ENCODE results near the gene DMBX1. TPM values are rescaled to one million over a fixed set of nuclear protein-coding genes. Genes with fewer than 3 reads are reported as not detected.

DMBX1 gene
- total RNA-seq, 1 experiment from 2014 or later, result not detected

DNA sequence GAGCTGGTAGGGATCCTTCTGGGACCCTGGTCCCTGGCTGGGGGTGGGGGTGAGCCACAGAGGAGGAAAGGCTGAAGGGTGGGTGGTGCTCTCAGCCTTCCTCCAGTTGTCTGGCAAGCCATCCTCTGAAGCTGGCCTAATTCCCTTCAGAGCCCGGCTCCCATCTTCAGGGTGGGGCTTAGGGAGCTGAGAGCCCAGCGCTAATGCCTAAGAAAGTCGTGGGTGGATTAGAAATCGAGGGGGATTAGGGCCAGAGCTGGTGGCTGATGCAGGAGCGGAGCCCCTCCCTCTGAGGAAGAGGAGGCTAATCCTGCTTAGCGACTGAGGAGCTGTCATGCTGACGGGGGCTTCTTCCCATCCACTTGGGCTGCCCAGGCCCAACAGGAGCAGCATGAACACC lies 30.8 kb upstream of the DMBX1 start:
- no peak for DNase-seq (ENCODE audit: low read depth)

DNA sequence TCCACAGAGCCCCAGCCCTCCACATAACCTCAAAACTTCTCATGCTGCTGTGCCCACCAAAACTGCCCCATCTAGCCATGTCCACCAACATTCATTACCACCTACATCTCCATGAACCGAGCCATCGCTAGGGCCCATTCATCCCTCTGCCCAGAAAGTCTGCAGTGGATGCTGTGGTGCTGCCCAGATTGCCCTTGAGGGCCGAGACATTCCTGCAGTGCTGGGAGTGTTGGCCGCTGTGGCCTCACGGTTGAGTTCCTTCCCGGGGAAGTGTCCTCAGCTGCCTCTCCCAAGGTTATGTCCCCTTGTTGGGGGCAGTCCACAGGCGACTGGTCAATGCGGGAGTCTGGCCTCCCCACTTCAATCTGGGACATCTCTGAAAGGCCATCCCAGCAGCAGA lies 30.3 kb upstream of the DMBX1 start:
- no peak for DNase-seq (ENCODE audit: low read depth)

DNA sequence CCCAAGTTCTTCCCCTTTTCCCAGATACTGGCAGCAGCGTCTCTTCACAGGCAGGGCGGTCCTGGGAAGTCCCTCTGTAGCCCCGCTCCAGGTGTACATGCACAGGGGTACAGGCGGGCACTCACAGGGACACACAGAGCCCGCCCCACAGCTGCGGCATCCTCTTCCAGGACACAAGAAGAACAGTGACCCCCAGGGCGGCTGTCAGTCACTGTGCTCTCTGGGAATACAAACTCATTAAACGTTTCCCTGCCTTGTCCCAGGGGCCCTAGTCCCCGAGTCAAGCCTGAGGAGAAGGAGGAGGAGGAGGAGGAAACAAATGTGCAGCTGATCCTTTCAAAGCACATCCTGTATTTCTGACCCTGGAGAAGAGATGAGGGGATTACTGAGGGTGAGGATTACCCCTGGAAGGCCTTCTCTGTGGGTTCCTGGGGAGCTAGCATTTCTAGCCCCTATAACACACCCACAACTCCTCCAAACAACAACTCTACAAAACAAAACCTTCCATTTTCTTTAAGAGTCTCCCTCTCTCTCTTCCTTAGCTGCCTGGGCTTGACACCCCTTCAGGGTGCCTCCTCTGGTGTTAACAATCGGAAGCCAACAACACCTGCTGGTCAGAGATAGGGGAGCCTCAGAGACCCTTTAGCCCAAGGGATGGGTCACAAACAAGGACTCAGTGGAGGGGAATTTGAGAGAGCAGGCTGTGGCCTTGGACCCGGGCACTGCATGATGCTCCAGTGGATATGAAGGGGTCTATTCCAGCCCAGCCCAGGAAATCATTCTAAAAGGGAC lies 28.4 kb upstream of the DMBX1 start:
- DNase-seq (ENCODE audit: low read depth), result no peak

- DNase-seq (ENCODE audit: low read depth), result no peak
Measured at GRCh38 chr1:46461809-46462448, 27.7 kb upstream of the DMBX1 start.

DNA sequence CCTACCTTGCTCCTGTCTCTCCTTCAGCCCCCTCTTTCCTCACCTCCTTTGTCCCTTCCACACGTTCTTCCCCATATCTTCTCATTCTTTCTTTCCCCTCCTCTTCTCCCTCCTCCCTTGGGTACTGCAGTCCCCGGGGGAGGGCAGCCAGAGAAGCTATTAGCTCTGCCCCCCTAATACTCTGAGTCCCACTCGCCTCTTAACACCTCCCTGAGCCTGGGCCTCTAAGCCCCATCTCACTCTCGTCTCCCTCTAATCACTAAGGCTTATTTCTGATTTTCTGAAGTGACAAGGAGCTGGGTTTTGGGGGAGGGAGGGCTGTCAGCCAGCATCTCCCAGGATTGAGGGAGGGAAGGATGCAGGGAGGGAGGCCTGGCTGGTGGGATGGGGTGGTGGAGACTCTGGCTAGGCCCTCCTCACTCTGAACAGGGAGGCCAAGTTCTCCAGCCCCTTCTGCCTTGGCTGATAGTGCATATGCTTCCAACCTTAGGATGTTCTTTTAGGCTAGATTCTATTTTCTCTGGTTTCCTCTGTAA lies 25.6 kb upstream of the DMBX1 start:
- no peak for DNase-seq (ENCODE audit: low read depth)

DNA sequence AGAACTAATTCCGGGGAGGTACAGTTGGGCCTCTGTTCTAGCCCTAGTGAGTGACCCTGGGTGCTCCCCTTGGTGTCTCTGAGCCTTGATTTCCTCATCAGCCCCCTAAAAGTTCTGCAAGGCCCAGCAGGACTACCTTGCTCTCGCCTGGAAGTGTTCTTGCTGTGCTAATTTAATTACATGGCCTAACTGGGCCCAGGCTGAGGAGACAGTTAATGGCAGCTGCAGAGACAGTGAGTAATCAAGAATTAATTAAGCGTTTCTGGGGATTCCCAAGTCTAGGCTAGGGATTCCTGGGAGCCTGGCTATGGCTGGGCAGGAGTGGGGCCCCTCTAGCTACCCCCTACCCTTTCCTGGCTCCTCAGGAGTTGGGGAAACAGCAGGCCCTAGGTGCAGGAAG lies 24.7 kb upstream of the DMBX1 start:
- DNase-seq (ENCODE audit: low read depth), result no peak

- no peak for DNase-seq (ENCODE audit: low read depth)
Measured at GRCh38 chr1:46465981-46466476, 23.6 kb upstream of the DMBX1 start.

GRCh38 chr1:46466477-46467182 lies 23.0 kb upstream of the DMBX1 start:
- DNase-seq (ENCODE audit: low read depth), result no peak

- DNase-seq (ENCODE audit: low read depth), result no peak
Measured at GRCh38 chr1:46467183-46467504, 22.5 kb upstream of the DMBX1 start.

DNA sequence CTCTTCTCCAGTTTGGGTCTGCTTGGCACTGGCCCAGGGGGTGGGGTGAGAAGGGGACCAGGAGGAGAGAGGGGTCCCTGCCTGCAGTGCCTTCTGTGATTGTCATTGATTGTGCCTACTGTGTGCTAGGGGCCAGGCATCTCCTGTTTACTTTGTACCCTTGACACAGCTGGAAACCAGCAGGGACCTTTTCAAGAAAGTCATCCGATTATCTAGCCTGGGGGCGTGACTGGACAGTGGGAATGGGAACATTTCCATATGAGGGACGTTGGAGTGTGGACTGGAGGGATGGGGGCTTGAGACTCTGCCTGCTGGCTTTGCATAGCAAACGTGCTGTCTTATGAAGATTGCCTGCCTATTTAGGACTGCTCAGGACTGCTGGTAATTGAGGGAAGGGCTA lies 19.8 kb upstream of the DMBX1 start:
- no peak for DNase-seq (ENCODE audit: low read depth)

- DNase-seq (ENCODE audit: low read depth), result no peak
Measured at GRCh38 chr1:46471848-46472492, 17.7 kb upstream of the DMBX1 start.

- DNase-seq (ENCODE audit: low read depth), result no peak
Measured at GRCh38 chr1:46472498-46473181, 17.0 kb upstream of the DMBX1 start.

GRCh38 chr1:46473991-46474390 lies 15.6 kb upstream of the DMBX1 start:
- no peak for DNase-seq (ENCODE audit: low read depth)

DNA sequence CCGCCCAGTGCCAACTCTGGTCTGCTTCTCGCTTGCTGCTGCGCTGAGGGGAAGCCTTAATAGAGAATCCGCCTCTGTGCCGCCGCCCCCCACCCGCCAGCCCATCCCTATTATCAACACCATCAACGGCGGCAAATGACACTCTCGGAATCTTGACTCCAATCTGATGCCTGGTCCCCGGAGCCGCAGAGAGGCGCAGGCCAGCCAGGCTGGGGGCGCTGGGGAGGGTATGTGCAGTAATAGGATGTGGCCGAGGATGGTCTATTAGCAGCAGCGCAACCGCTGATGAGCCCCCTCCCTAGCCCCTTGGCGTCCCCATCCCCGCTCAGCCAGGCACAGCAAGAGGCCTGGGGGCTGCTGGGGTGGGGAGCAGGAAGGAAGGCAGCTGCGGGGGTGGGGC lies 15.1 kb upstream of the DMBX1 start:
- DNase-seq (ENCODE audit: low read depth), result no peak

DNA sequence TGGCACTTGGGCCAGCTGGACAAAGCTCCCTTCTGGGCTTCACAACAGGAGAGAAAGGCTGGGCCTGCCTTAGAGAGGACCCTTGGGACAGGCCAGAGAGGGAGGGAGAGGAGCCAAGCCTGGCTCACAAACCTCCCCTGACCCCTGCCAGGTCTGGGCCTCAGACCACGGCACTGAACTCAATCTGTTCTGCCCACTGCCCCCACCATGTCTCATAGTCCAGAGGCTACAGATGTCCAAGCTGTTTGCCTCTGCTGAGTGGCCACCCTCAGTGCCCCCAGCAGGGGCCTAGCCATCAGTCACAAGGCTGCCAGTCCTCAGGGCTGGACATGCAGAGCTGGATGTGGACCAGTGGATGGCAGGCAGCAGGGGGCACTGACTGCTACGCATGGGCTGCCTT lies 13.0 kb upstream of the DMBX1 start:
- no peak for DNase-seq (ENCODE audit: low read depth)

- peak; percentile 75 for DNase-seq (ENCODE audit: low read depth)
Measured at GRCh38 chr1:46477153-46477929, 12.3 kb upstream of the DMBX1 start.

GRCh38 chr1:46478721-46479485 lies 10.7 kb upstream of the DMBX1 start:
- no peak for DNase-seq (ENCODE audit: low read depth)

- DNase-seq (ENCODE audit: low read depth), result no peak
Measured at GRCh38 chr1:46479744-46480350, 9.8 kb upstream of the DMBX1 start.

Data from HT1080 (cell line).